Esophagus (tissue), 2 donors: ENCODE measurements around the gene ACSM5. TPM values are rescaled to one million over a fixed set of nuclear protein-coding genes. Genes with fewer than 3 reads are reported as not detected.
"Not testable (repeated sequence)": the region's sequence is repeated elsewhere in the genome, so short reads cannot be mapped to it uniquely, and the experiment has no call there.

Source experiments
- H3K27ac ChIP-seq, 2 donors: one replicate each; pipeline ENCODE4 v1.5.1; 2013; ENCODE audit warnings: low read depth in 2 of 2, mild to moderate bottlenecking in 2 of 2, inconsistent platforms in 1 of 2, low read length in 1 of 2, moderate library complexity in 1 of 2
- H3K27me3 ChIP-seq, 2 donors: one replicate each; pipeline ENCODE4 v1.6.1; 2013; ENCODE audit warnings: low read length in 2 of 2, control low read depth in 1 of 2, mild to moderate bottlenecking in 1 of 2; ENCODE audit not compliant: insufficient read depth in 2 of 2, control insufficient read depth in 1 of 2
- H3K36me3 ChIP-seq, 2 donors: one replicate each; pipeline ENCODE4 v1.6.1; 2013; ENCODE audit warnings: low read length in 1 of 2; ENCODE audit not compliant: control insufficient read depth in 2 of 2, insufficient read depth in 2 of 2
- H3K4me1 ChIP-seq, 2 donors: one replicate each; pipeline ENCODE4 v1.6.1; 2013; ENCODE audit warnings: low read length in 1 of 2; ENCODE audit not compliant: control insufficient read depth in 2 of 2, insufficient read depth in 2 of 2
- H3K4me3 ChIP-seq, 2 donors: one replicate each; pipeline ENCODE4 v1.5.1; 2013; ENCODE audit warnings: low read length in 2 of 2, mild to moderate bottlenecking in 2 of 2, low read depth in 1 of 2, moderate library complexity in 1 of 2
- H3K9me3 ChIP-seq, 2 donors: one replicate each; pipeline ENCODE4 v1.6.1; 2013; ENCODE audit warnings: mild to moderate bottlenecking in 2 of 2, low read depth in 1 of 2, low read length in 1 of 2, moderate library complexity in 1 of 2; ENCODE audit not compliant: control insufficient read depth in 2 of 2, insufficient read depth in 1 of 2
- whole genome bisulfite sequencing, 2 donors: extraction: QIAGEN DNeasy Blood & Tissue Kit; methylation state at CpG; one replicate each; pipeline ENCODE4 v1.1.7; 2013; 5-methylcytosine and 5-hydroxymethylcytosine counted together
- polyA plus RNA-seq, 2 donors: library from polyadenylated mRNA; stranded (reverse); fragments of 200-250 nt; gene quantifications; one replicate each; pipeline ENCODE4 v1.2.3, GENCODE V29; 2013
- donor health status: healthy with polysubstance abuse.
- donor health status: Bipolar disorder and iron deficiency.

Gene ACSM5
- polyA plus RNA-seq, 2 donors: 0.26 to 0.58 TPM

DNA sequence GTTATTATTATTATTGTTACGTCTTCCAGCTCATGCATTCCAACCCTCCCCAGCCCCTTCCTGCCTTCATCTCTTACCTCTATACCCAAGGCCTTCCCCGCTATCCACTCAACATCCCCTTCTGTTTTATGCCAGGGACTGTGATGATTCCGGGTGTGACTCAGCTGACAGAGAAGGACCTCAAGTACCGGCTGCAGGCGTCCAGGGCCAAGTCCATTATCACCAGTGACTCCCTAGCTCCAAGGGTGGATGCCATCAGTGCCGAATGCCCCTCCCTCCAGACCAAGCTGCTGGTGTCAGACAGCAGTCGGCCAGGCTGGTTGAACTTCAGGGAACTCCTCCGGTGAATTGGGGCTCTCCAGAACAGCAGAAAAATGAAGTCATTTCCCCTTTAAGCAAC, 9.8 kb downstream of the ACSM5 start:
- not testable (repeated sequence) for H3K27me3 ChIP-seq, H3K36me3 ChIP-seq, H3K4me3 ChIP-seq, H3K27ac ChIP-seq, H3K9me3 ChIP-seq, H3K4me1 ChIP-seq
- WGBS, 2 donors: 79 to 84% methylated on average over 8 of the region's 8 CpGs

DNA sequence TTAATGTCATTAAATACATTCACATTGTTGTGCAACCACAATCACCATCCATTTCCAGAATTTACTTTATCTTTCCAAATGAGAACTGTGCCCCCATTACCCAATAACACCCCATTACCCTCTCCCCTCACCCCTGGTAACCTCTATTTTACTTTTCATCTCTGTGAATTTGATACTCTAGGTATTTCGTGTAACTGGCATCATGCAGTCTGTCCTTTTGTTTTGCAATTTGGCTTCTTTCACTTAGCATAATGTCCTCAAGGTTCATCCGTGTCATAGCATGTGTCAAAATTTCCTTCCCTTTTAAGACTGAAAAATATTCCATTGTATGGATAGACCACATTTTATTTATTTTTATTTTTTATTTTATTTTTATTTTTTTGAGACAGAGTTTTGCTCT, 12.4 kb downstream of the ACSM5 start:
- not testable (repeated sequence) for H3K36me3 ChIP-seq, H3K4me1 ChIP-seq, H3K27ac ChIP-seq, H3K27me3 ChIP-seq, H3K4me3 ChIP-seq, H3K9me3 ChIP-seq
- WGBS, 2 donors: 71 to 78% methylated on average over 2 of the region's 2 CpGs

DNA sequence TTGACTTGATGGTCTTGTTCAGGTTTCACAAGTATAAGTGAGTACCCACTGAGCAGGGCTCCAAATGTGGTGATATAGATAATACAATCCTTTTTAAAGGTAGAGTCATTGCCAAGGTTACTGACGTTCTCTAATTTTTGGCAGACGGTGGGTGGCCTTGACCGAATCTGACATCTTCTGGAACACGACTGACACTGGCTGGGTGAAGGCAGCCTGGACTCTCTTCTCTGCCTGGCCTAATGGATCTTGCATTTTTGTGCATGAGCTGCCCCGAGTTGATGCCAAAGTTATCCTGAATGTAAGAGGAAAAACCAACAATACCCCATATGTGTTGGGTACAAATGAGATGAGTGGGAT, 14.4 kb downstream of the ACSM5 start:
- H3K27ac ChIP-seq, H3K4me1 ChIP-seq: not testable (repeated sequence)

DNA sequence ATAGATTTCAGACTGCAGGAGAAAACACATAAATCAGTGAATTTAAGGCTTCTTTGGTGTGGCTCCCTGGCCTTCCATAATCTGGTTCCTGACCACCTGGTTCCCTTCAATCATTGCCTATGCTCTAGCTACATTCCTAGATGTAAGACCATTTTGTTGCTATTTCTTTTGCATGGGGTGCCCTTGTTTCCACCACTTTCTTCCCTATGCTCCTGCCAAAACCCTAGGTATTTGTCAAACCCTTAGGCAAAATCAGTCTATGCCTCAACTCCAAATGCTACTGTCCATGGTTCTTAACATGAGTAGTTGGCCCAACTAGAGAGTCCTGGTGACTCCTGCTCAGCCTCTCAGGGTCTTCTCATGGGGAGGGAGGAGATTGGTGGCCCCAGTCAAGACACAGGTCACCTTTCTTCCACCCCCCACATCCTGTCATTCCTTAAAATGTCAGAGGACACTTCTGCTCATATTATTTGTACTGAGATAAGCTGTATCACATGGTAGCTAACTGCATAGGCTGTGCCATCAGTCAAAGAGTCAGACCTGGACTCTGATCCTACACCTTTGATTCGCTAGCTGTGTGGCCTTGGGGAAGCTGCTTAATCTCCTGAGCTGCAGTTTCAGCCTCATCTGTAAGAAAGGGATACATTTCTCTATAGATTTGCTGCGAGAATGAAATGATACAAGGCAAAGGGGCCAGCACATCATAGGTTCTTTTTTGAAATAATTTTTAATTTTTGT, 15.0 kb downstream of the ACSM5 start:
- H3K4me3 ChIP-seq: no peak overlapping the region
- no peaks in the 10 kb centered on the region for H3K4me1 ChIP-seq
- 49 to 74% methylated on average over 2 of the region's 2 CpGs for WGBS, 2 donors
- H3K27ac ChIP-seq: no peak overlapping the region
- no peaks in the 10 kb centered on the region for H3K9me3 ChIP-seq
- no peaks in the 10 kb centered on the region for H3K27me3 ChIP-seq
- H3K36me3 ChIP-seq: no peaks in the 10 kb centered on the region

More for the DNA sequence above, 14.4 kb downstream of the ACSM5 start:
- not testable (repeated sequence) for H3K4me3 ChIP-seq, H3K27me3 ChIP-seq, H3K9me3 ChIP-seq, H3K36me3 ChIP-seq
- WGBS, 2 donors: 76 to 82% methylated on average over 5 of the region's 5 CpGs

DNA sequence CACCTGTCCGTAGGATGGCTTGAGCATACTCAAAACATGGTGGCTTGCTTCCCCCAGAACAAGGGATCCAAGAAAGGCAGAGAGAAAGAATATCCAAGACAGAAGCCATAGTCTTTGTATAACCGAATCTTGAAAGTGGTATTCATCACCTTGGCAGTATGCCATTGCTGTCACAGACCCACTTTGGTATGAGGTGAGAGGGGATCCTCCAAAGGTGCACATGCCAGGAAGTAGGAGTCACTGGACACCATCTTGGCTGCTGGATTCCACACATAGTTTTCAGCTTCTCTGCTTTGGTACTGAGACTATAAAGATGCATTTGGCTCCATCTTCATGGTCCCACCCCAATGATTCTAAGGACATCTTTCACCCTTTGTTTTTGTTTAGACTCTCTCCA, 18.1 kb downstream of the ACSM5 start:
- not testable (repeated sequence) for H3K27ac ChIP-seq, H3K4me3 ChIP-seq, H3K36me3 ChIP-seq, H3K4me1 ChIP-seq, H3K27me3 ChIP-seq, H3K9me3 ChIP-seq
- 51 to 57% methylated on average over 2 of the region's 2 CpGs for WGBS, 2 donors

DNA sequence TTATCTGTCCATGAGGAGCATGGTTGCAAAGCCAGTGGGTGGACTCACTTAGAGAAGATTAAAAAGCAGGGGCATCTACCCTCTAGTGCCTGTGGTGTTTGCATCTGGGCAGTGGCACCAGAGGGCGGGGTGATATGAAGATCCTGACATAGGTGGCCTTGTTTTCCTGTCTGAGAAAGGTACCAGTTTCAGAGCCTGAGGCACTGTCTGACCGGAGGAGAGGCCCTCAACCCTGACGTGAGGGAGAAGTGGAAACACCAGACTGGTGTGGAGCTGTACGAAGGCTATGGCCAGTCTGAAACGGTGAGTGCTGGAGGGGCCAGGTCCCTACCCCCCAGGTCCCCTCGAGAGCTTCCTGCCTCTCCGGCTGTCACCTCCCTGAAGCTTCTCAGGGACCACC, 20.2 kb downstream of the ACSM5 start:
- 73 to 79% methylated on average over 7 of the region's 7 CpGs for WGBS, 2 donors
- not testable (repeated sequence) for H3K9me3 ChIP-seq, H3K4me1 ChIP-seq, H3K27ac ChIP-seq, H3K4me3 ChIP-seq, H3K36me3 ChIP-seq, H3K27me3 ChIP-seq

DNA sequence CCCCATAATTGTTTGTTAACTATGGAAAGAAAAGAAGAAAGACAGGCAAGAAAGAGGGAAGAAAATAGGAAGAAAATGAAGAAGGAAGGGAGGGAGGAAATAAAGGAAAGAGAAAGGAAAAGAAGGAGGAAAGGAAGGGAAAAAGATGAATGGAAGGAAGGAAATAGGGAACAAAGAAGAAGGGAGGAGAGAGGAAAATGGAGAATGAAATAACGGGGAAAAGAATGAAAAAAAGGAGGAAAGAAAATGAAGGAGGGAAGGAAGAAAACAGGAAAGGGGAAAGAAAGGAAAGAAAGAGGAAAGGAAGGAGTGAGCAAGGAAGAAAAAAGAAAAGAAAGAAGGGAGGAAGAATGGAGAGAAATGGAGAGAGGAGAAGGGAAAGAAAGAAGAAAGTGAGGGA, 21.1 kb downstream of the ACSM5 start:
- not testable (repeated sequence) for H3K4me1 ChIP-seq, H3K9me3 ChIP-seq, H3K36me3 ChIP-seq, H3K27ac ChIP-seq, H3K27me3 ChIP-seq, H3K4me3 ChIP-seq
- 83 to 94% methylated on average over 1 of the region's 1 CpG for WGBS, 2 donors

DNA sequence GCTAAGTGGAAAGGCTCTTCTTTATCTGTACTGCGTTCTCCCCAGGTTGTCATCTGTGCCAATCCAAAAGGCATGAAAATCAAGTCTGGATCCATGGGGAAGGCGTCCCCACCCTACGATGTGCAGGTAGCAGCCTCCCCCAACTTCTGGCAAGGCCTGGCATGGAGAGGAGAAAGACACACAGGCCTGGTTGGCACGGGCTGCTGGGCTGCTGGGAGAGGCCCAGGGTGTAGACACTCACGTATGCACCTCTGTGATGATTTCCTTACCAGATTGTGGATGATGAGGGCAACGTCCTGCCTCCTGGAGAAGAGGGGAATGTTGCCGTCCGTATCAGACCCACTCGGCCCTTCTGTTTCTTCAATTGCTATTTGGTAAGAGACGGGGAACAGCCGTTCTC, 21.6 kb downstream of the ACSM5 start:
- 68 to 75% methylated on average over 11 of the region's 11 CpGs for WGBS, 2 donors
- Histone ChIP-seq H3K9me3 (no peaks in the 10 kb centered on the region), H3K4me1 (no peaks in the 10 kb centered on the region), H3K36me3 (no peaks in the 10 kb centered on the region), H3K27me3 (no peaks in the 10 kb centered on the region), H3K27ac (no peak overlapping the region), H3K4me3 (no peak overlapping the region)

DNA sequence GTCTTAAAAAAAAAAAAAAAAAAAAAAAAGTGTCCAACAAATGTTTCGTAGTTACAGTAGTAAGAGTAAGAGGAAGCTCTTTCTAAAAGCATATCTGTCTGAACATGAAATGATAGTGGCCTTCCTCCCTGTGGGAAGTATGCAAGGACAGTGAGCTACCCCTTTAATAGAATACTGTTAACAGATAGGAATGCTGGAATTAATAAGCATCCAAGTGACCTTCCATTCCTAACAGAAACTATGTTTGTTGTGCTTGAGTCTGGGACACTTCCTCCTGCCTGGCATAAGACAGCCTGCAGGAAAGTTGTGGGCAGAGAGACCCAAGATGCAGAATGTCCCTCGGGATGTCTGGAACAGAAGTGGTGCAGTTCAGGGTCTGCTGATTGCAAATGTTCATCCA, 29.6 kb downstream of the ACSM5 start:
- not testable (repeated sequence) for H3K27me3 ChIP-seq, H3K27ac ChIP-seq, H3K9me3 ChIP-seq, H3K36me3 ChIP-seq, H3K4me1 ChIP-seq, H3K4me3 ChIP-seq
- 50 to 69% methylated on average over 1 of the region's 2 CpGs for WGBS, 2 donors

DNA sequence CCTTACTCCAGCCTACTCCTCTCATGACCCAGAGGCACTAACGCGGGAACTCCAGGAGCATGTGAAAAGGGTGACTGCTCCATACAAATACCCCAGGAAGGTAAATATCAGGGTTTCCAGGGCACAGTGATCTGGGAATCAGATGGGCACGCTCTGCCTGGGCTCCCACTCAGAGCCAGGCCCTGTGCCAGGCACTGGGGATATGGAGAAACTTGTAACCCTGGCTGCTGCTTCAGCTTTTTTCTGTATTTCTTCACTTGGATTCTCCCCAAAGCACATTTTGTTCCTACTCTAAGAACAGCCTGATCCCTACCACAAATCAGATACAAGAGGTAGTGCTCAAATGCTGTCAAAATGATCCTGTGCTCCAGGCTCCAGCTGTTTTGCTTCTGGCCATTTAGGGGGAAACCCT, 30.5 kb downstream of the ACSM5 start:
- H3K4me3 ChIP-seq, H3K9me3 ChIP-seq, H3K27me3 ChIP-seq, H3K4me1 ChIP-seq, H3K36me3 ChIP-seq, H3K27ac ChIP-seq: not testable (repeated sequence)
- 32 to 47% methylated on average over 3 of the region's 3 CpGs for WGBS, 2 donors
